ENCODE results near the gene ITGA8.

- no peak for TF ChIP-seq YY1 (IDR thresholded peaks at IDR 0.05; ENCODE audit: insufficient read depth, insufficient read length)
- TF ChIP-seq ZNF274 (IDR thresholded peaks at IDR 0.05; ENCODE audit: low read depth, low read length): no peak
These were observed 134.4 kb downstream of the ITGA8 start for GRCh38 chr10:15585303-15585715.

Data from NT2/D1 (cell line).